Gastrocnemius medialis (tissue), 4 donors: ENCODE results near the gene PRDM16. TPM values are rescaled to one million over a fixed set of nuclear protein-coding genes. Genes with fewer than 3 reads are reported as not detected.

Source experiments
- ATAC-seq, 2 donors: fragments of 150-250 bp; one replicate each; pipeline ENCODE4 v1.9.1; 2016
- DNase-seq, 2 donors: peaks; one replicate each; pipeline ENCODE4 v3.0.0-alpha.2; 2019
- H3K27ac ChIP-seq, 4 donors: fragments of 200-600 bp; sonication (generic); 1 replicate in 1 of 4; 2 replicates in 3 of 4; pipeline ENCODE4 v1.5.1; 2016 to 2018; ENCODE audit warnings: mild to moderate bottlenecking in 2 of 4, moderate library complexity in 1 of 4
- H3K27me3 ChIP-seq, 3 donors: fragments of 200-600 bp; sonication (generic) in 2 of 3; 1 replicate in 1 of 3; 2 replicates in 2 of 3; pipeline versions ENCODE4 v1.5.1 to v1.6.0; 2016 to 2019; ENCODE audit warnings: mild to moderate bottlenecking in 1 of 3, moderate library complexity in 1 of 3
- H3K36me3 ChIP-seq, 2 donors: fragments of 200-600 bp; sonication (generic) in 1 of 2; one replicate each; pipeline ENCODE4 v1.5.1; 2017 to 2018
- H3K4me1 ChIP-seq, 2 donors: fragments of 200-600 bp; sonication (generic) in 1 of 2; one replicate each; pipeline ENCODE4 v1.5.1; 2016 to 2017; ENCODE audit warnings: mild to moderate bottlenecking in 2 of 2
- H3K4me3 ChIP-seq, 4 donors: fragments of 200-600 bp; sonication (generic) in 3 of 4; 1 replicate in 1 of 4; 2 replicates in 3 of 4; pipeline ENCODE4 v1.5.1; 2016 to 2019; ENCODE audit warnings: mild to moderate bottlenecking in 2 of 4
- H3K9me3 ChIP-seq, 3 donors: fragments of 200-600 bp; sonication (generic) in 2 of 3; 1 replicate in 1 of 3; 2 replicates in 2 of 3; pipeline ENCODE4 v1.5.1; 2016 to 2019
- CTCF ChIP-seq, 5 experiments: fragments of 450-650 bp in 3 of 5; fragments of 200-600 bp in 2 of 5; sonication (generic) in 2 of 5; IDR thresholded peaks in 4 of 5; conservative IDR thresholded peaks in 1 of 5; 1 replicate in 4 of 5; 2 replicates in 1 of 5; pipeline ENCODE4 v1.5.1; 2016 to 2019; ENCODE audit warnings: antibody characterized with exemption in 5 of 5, mild to moderate bottlenecking in 3 of 5, moderate library complexity in 3 of 5
- POLR2A ChIP-seq, 2 donors: fragments of 450-650 bp; IDR thresholded peaks; one replicate each; pipeline ENCODE4 v1.6.1; 2017; ENCODE audit warnings: antibody characterized with exemption in 2 of 2, mild to moderate bottlenecking in 2 of 2, moderate library complexity in 2 of 2
- in situ Hi-C, 4 donors: fragments of 200-750 bp; cut with MboI; loops; one replicate each; pipeline versions ENCODE4 v1.15.0 to v1.8.0; 2017; ENCODE audit warnings: low sequenced_read_pairs in 4 of 4
- intact Hi-C: fragments of 100-400 bp; cut with DNase I; formaldehyde crosslinking; loops from one replicate; pipeline ENCODE4 v1.15.1; 2023; ENCODE audit warnings: low total_unique reads
- total RNA-seq, 4 donors: library from RNA; depleted of rRNA; stranded (reverse); fragments of >200 nt; gene quantifications; one replicate each; pipeline versions ENCODE4 v1.1.0 to v1.2.3, GENCODE V29; 2016

PRDM16 gene
- total RNA-seq, 4 donors from 2014 or later = 0.03 to 0.19 (median 0.17) TPM

GRCh38 chr1:3355089-3355488 lies 286.1 kb downstream of the PRDM16 start:
- Histone ChIP-seq H3K9me3 (no peaks in the 10 kb centered on the region), H3K4me1 (peaks cover 0 to 3% of the 10 kb centered on the region in 2 donors), H3K27ac (no peak overlapping the region), H3K36me3 (no peaks in the 10 kb centered on the region), H3K4me3 (no peak overlapping the region), H3K27me3 (peaks cover 9 to 24% (median 9%) of the 10 kb centered on the region in 3 donors)
- in situ Hi-C loops (no loop called here), intact Hi-C loops (no loop called here)
- TF ChIP-seq CTCF (IDR thresholded peaks at IDR 0.05 in 4 of 5, conservative IDR thresholded peaks at IDR 0.05 in 1 of 5) = no peak
- TF ChIP-seq POLR2A (IDR thresholded peaks at IDR 0.05) = no peak
- no peak for DNase-seq
- no peak for ATAC-seq

- Histone ChIP-seq H3K9me3 (no peaks in the 10 kb centered on the region), H3K36me3 (no peaks in the 10 kb centered on the region), H3K4me1 (no peaks in the 10 kb centered on the region), H3K27ac (no peak overlapping the region), H3K4me3 (no peak overlapping the region), H3K27me3 (peaks cover 9 to 21% (median 9%) of the 10 kb centered on the region in 3 donors)
- in situ Hi-C loops (no loop called here), intact Hi-C loops (no loop called here)
- no peak for DNase-seq
- ATAC-seq = no peak
- TF ChIP-seq POLR2A (IDR thresholded peaks at IDR 0.05) (no peak), CTCF (IDR thresholded peaks at IDR 0.05 in 4 of 5, conservative IDR thresholded peaks at IDR 0.05 in 1 of 5) (no peak)
Measured at GRCh38 chr1:3355894-3356826, 287.2 kb downstream of the PRDM16 start.

- Histone ChIP-seq H3K4me3 (no peak overlapping the region), H3K4me1 (no peaks in the 10 kb centered on the region), H3K27me3 (peaks cover 8 to 19% (median 9%) of the 10 kb centered on the region in 3 donors), H3K36me3 (no peaks in the 10 kb centered on the region), H3K27ac (no peak overlapping the region), H3K9me3 (no peaks in the 10 kb centered on the region)
- ATAC-seq (no peak), DNase-seq (no peak)
- in situ Hi-C loops (no loop called here), intact Hi-C loops (no loop called here)
- TF ChIP-seq CTCF (IDR thresholded peaks at IDR 0.05 in 4 of 5, conservative IDR thresholded peaks at IDR 0.05 in 1 of 5) (no peak), POLR2A (IDR thresholded peaks at IDR 0.05) (no peak)
Measured at GRCh38 chr1:3356827-3357460, 287.9 kb downstream of the PRDM16 start.

- in situ Hi-C loops = no loop called here
- no peak overlapping the region for H3K4me3 ChIP-seq
- no peak overlapping the region for H3K27ac ChIP-seq
- H3K27me3 ChIP-seq = peaks cover 2 to 19% (median 9%) of the 10 kb centered on the region in 3 donors
- ATAC-seq = no peak
- no peaks in the 10 kb centered on the region for H3K4me1 ChIP-seq
- H3K9me3 ChIP-seq = no peaks in the 10 kb centered on the region
- DNase-seq = no peak
- intact Hi-C loops = no loop called here
- TF ChIP-seq POLR2A (IDR thresholded peaks at IDR 0.05) = no peak
- TF ChIP-seq CTCF (IDR thresholded peaks at IDR 0.05 in 4 of 5, conservative IDR thresholded peaks at IDR 0.05 in 1 of 5) = no peak
- no peaks in the 10 kb centered on the region for H3K36me3 ChIP-seq
Measured at GRCh38 chr1:3357526-3358297, 288.7 kb downstream of the PRDM16 start.
